Measurements from ENCODE around the gene CLTB.

The CLTB gene

GRCh38 chr5:176391999-176392398 lies 24.3 kb downstream of the CLTB start:
- H3K4me1 Mint-ChIP-seq: peaks cover 19% of the 10 kb centered on the region
- H3K27me3 Mint-ChIP-seq: no peaks in the 10 kb centered on the region
- H3K36me3 Mint-ChIP-seq (ENCODE audit: insufficient read depth): peaks cover 27% of the 10 kb centered on the region
- no peak for ATAC-seq (replicated peaks; ENCODE audit: extremely low read depth, poor library complexity, severe bottlenecking)
- no peak for DNase-seq (ENCODE audit: low spot score in 2 of 2)
- H3K9me3 Mint-ChIP-seq: no peaks in the 10 kb centered on the region
- H3K4me3 Mint-ChIP-seq: no peak overlapping the region
- no peak overlapping the region for H3K27ac Mint-ChIP-seq (ENCODE audit: low read depth)

DNA sequence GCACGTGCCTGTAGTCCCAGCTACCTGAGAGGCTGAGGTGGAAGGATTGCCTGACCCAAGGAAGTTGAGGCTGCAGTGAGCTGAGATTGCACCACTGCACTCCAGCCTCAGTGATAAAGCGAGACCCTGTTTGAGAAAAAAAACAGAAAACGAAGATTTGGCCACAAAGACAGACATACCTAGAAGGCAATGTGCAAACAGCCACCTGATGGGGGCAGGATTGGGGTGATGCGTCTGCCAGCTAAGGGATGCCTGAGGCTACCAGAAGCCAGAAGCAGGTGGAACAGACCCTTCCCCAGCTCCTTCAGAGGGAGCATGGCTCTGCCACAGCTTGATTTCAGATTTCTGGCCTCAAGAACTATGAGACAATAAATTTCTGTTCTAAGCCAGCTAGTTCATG lies 24.9 kb downstream of the CLTB start:
- peaks cover 24% of the 10 kb centered on the region for H3K4me1 Mint-ChIP-seq
- ATAC-seq (replicated peaks; ENCODE audit: extremely low read depth, poor library complexity, severe bottlenecking) (no peak), DNase-seq (ENCODE audit: low spot score in 2 of 2) (no peak)
- H3K27ac Mint-ChIP-seq (ENCODE audit: low read depth): no peak overlapping the region
- peaks cover 29% of the 10 kb centered on the region for H3K36me3 Mint-ChIP-seq (ENCODE audit: insufficient read depth)
- no peaks in the 10 kb centered on the region for H3K9me3 Mint-ChIP-seq
- no peak overlapping the region for H3K4me3 Mint-ChIP-seq
- no peaks in the 10 kb centered on the region for H3K27me3 Mint-ChIP-seq

- peak; percentile 44 for ATAC-seq (replicated peaks; ENCODE audit: extremely low read depth, poor library complexity, severe bottlenecking)
- Mint-ChIP-seq H3K4me3 (peak overlapping the region; percentile 85), H3K36me3 (ENCODE audit: insufficient read depth) (peaks cover 29% of the 10 kb centered on the region)
Observed at GRCh38 chr5:176389135-176390123, 26.9 kb downstream of the CLTB start.

DNA sequence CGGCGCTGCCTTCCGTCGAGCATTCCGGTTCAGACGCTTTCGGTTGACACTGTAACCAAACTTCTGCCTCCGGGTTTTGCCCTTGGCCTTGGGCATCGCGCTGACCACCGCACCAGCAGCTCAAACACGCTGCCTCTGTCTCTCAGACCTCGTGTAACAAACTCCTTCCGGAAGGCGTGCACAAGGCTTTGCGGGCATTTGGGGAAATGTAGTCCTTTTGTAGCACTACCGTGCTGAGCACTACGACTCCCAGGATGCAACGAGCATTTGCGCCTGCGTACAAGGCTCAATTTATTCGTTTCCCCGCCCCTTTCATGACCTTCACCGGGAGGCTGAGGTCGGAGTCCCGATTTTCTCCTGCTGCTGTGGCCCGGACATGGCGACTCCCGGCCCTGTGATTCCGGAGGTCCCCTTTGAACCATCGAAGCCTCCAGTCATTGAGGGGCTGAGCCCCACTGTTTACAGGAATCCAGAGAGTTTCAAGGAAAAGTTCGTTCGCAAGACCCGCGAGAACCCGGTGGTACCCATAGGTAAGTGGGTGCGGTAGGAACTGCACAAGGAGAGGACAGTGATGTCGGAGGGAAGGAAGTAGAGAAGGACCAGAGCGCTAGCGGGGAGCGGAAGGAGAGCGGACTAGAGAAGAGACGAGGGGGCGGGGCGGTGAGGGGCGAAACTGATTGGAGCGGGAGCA lies 27.8 kb downstream of the CLTB start, which contains the start of the genes HIGD2A and NOP16:
Gene HIGD2A (plus strand): TSS at position 308 of the 691 bp plus-strand sequence. CDS start 69 bp downstream, at position 377.
Gene NOP16 (minus strand): TSS at position 155 of the 691 bp plus-strand sequence. CDS start 59 bp downstream, at position 96.
- Mint-ChIP-seq H3K4me3 (peak within 1 kb of the TSS; percentile 85), H3K27ac (ENCODE audit: low read depth) (peak within 1 kb of the TSS; percentile 95), H3K9me3 (no peaks in the 10 kb centered on the region), H3K27me3 (no peaks in the 10 kb centered on the region), H3K4me1 (peaks cover 39% of the 10 kb centered on the region), H3K36me3 (ENCODE audit: insufficient read depth) (peaks cover 31% of the 10 kb centered on the region)
- DNase-seq (ENCODE audit: low spot score in 2 of 2) (peak; percentile 94 to 98), ATAC-seq (replicated peaks; ENCODE audit: extremely low read depth, poor library complexity, severe bottlenecking) (peak; percentile 89)

More at GRCh38 chr5:176389135-176390123, 26.9 kb downstream of the CLTB start:
- no peak for DNase-seq (ENCODE audit: low spot score in 2 of 2)
- Mint-ChIP-seq H3K27ac (ENCODE audit: low read depth) (peak overlapping the region; percentile 95), H3K27me3 (no peaks in the 10 kb centered on the region), H3K9me3 (no peaks in the 10 kb centered on the region), H3K4me1 (peaks cover 39% of the 10 kb centered on the region)

DNA sequence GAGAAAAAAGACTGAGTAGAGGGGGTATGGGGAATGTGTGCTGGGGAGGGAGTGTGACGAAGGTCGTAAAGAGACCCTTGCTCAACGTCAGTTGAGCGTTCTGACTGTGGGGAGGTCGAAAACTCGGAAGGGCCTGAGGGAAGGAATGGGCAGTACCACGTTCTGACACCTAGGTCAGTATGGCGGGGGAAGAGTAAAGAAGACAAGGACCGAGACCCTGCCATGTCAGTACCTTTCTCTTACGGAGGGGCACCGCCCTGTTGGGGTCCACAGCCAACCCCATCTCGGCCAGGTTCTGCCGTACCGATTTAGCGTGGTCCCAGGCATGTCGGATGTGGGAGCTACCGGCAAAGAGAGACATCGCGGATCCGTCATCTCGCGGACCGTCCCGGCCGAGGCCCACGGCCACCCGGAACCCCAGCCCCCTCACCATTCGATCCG lies 28.3 kb downstream of the CLTB start:
- Mint-ChIP-seq H3K9me3 (no peaks in the 10 kb centered on the region), H3K4me1 (peaks cover 39% of the 10 kb centered on the region), H3K36me3 (ENCODE audit: insufficient read depth) (peaks cover 30% of the 10 kb centered on the region), H3K4me3 (peak overlapping the region; percentile 85), H3K27me3 (no peaks in the 10 kb centered on the region), H3K27ac (ENCODE audit: low read depth) (peak overlapping the region; percentile 95)
- DNase-seq (ENCODE audit: low spot score in 2 of 2) (no peak), ATAC-seq (replicated peaks; ENCODE audit: extremely low read depth, poor library complexity, severe bottlenecking) (no peak)

DNA sequence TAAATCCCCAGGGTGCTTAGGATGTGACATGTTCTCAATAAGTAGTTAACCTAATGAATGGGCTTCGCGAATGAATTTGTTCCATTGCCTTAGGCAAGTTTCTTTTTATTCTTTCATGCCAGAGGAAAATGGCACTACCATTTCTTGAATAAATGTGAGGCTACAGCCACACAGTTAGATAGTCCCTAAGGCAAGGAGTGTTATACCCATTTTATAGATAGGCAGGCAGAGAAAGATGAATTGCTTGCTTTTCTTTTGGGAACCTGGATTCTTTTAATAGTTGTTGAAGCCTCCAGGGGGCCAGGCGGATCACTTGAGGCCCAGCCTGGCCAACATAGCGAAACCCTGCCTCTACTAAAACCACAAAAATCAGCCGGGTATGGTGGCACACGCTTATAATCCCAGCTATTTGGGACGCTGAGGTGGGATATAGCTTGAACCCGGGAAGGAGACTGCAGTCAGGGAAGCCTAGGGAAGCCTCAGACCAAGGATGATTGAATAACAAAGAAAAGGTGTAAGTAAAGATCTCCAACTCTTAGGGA lies 28.9 kb downstream of the CLTB start:
- ATAC-seq (replicated peaks; ENCODE audit: extremely low read depth, poor library complexity, severe bottlenecking) (no peak), DNase-seq (ENCODE audit: low spot score in 2 of 2) (no peak)
- Mint-ChIP-seq H3K4me3 (peak overlapping the region; percentile 85), H3K4me1 (peaks cover 39% of the 10 kb centered on the region), H3K9me3 (no peaks in the 10 kb centered on the region), H3K36me3 (ENCODE audit: insufficient read depth) (peaks cover 31% of the 10 kb centered on the region), H3K27ac (ENCODE audit: low read depth) (peak overlapping the region; percentile 95), H3K27me3 (no peaks in the 10 kb centered on the region)

DNA sequence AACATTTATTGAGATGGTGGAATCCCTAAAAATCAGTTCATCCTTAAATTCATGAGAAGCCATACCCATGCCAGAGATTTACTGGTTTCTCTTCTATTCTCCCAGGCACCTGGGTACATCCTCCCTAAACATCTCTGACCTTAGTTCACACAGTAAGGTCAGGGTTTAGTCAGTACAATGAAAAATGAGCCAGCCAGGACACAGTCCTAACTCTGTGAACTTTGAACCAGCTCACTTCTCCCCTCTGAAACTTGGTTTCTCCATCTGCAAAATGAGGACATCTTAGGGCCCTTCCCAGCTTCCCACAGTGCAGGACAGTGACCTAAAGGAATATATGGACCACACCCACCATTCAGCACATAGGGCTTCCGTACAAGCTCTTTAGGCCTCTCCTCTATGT lies 29.8 kb downstream of the CLTB start:
- H3K9me3 Mint-ChIP-seq: no peaks in the 10 kb centered on the region
- H3K27ac Mint-ChIP-seq (ENCODE audit: low read depth): no peak overlapping the region
- peaks cover 28% of the 10 kb centered on the region for H3K36me3 Mint-ChIP-seq (ENCODE audit: insufficient read depth)
- no peaks in the 10 kb centered on the region for H3K27me3 Mint-ChIP-seq
- DNase-seq (ENCODE audit: low spot score in 2 of 2) (no peak), ATAC-seq (replicated peaks; ENCODE audit: extremely low read depth, poor library complexity, severe bottlenecking) (no peak)
- H3K4me3 Mint-ChIP-seq: no peak overlapping the region
- H3K4me1 Mint-ChIP-seq: peaks cover 39% of the 10 kb centered on the region

DNA sequence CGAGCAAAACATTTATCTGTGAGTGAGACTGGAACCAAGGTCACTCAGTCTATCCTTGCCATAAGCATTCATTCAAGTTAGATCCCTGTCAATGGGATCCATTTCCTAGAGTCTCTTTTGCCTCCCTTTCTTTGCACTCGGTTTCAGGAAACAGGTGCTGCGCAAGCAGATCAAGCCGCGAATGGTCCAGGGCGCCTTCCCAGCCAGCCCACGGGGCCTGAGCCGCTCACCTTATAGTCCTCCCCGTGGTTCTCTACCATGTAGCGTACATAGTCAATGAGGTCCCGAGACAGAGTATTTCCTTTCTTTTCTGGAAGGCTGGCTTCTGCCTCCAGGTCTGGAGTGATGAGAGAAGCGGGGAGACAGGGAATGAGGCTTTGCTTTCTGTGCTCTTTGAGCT lies 31.3 kb downstream of the CLTB start:
- no peak for ATAC-seq (replicated peaks; ENCODE audit: extremely low read depth, poor library complexity, severe bottlenecking)
- Mint-ChIP-seq H3K9me3 (no peaks in the 10 kb centered on the region), H3K4me1 (peaks cover 39% of the 10 kb centered on the region), H3K27ac (ENCODE audit: low read depth) (no peak overlapping the region), H3K27me3 (no peaks in the 10 kb centered on the region), H3K36me3 (ENCODE audit: insufficient read depth) (peaks cover 26% of the 10 kb centered on the region), H3K4me3 (no peak overlapping the region)
- DNase-seq (ENCODE audit: low spot score in 2 of 2): no peak

DNA sequence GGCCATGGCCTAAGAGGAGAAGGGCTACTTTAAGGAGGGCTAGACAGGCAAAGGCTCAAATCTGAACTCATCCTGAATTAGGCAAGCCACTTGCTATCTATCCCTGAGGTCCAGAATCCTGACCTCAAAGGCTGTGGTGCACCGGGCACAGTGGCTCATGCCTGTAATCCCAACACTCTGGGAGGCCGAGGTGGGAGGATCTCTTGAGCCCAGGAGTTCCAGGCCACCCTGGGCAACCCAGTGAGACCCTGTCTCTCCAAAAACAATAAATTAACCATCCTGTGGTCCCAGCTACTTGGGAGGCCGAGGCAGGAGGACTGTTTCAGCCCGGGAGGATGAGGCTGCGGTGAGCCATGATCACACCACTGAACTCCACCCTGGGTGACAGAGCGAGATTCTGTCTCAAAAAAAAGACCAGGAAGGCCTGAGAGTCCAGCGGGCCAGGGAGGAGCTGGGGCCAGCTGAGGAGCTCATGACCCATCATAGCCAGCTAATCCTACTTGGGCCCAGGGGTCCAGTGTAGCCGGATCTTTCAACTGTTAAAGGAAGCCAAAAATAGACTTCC lies 31.9 kb downstream of the CLTB start:
- Mint-ChIP-seq H3K4me1 (peaks cover 36% of the 10 kb centered on the region), H3K27ac (ENCODE audit: low read depth) (no peak overlapping the region), H3K9me3 (no peaks in the 10 kb centered on the region), H3K36me3 (ENCODE audit: insufficient read depth) (peaks cover 26% of the 10 kb centered on the region), H3K27me3 (no peaks in the 10 kb centered on the region), H3K4me3 (no peak overlapping the region)
- no peak for ATAC-seq (replicated peaks; ENCODE audit: extremely low read depth, poor library complexity, severe bottlenecking)
- no peak for DNase-seq (ENCODE audit: low spot score in 2 of 2)

DNA sequence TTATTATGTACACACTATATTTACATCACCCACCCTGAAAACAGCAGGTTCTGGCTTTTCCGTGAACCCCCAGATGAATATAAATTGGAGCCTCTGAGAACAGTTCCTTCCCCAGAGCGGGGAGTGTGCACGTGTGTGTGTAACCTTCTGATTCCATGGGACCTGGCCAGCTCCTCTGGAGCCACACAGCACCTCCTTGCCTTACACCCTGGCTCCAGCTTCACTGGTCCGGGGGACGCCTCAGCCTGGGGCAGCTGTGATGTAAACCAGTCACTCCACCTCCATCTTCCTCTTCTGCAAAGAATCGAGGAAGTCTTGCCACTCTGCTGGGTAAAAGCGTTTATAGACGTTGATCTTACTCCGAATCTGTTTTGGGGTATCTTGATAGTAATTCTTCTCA lies 32.4 kb downstream of the CLTB start:
- Mint-ChIP-seq H3K9me3 (no peaks in the 10 kb centered on the region), H3K4me3 (no peak overlapping the region), H3K27ac (ENCODE audit: low read depth) (no peak overlapping the region), H3K4me1 (peaks cover 34% of the 10 kb centered on the region), H3K27me3 (no peaks in the 10 kb centered on the region), H3K36me3 (ENCODE audit: insufficient read depth) (peaks cover 21% of the 10 kb centered on the region)
- DNase-seq (ENCODE audit: low spot score in 2 of 2) (no peak), ATAC-seq (replicated peaks; ENCODE audit: extremely low read depth, poor library complexity, severe bottlenecking) (no peak)

DNA sequence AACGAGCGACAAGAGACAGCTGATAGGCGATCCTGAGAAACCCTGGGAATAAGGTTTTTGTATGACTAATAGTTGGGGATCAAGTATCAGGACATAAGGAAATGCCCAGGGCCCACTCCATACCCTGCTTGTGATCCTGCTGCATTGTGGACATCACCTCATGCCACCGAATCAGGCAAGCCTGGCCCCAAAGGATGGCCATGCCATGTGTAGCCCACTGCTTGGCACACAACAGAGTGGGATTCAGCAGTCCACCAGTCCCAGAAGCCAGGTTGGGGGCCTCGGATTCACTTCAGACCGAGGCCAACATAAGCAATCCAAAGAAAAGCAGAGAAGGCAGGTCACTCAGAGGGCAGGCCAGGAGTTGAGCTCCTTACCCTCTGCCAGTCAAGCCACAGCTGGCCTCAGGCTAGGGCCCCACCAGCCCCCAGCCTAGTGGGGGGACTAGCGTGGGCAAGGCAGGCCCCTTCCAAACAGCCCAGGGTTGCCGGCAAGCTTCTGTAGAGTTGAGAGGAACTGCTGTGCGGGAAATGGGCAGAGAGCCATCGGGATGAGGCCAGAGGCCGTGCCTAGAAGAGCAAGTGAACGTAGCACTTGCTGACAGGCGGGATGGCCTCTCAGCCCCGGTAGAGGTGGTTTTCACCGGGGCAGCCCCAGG lies 33.0 kb downstream of the CLTB start:
- peaks cover 33% of the 10 kb centered on the region for H3K4me1 Mint-ChIP-seq
- H3K27me3 Mint-ChIP-seq: no peaks in the 10 kb centered on the region
- H3K27ac Mint-ChIP-seq (ENCODE audit: low read depth): no peak overlapping the region
- H3K9me3 Mint-ChIP-seq: no peaks in the 10 kb centered on the region
- ATAC-seq (replicated peaks; ENCODE audit: extremely low read depth, poor library complexity, severe bottlenecking): no peak
- peaks cover 16% of the 10 kb centered on the region for H3K36me3 Mint-ChIP-seq (ENCODE audit: insufficient read depth)
- no peak overlapping the region for H3K4me3 Mint-ChIP-seq
- no peak for DNase-seq (ENCODE audit: low spot score in 2 of 2)

DNA sequence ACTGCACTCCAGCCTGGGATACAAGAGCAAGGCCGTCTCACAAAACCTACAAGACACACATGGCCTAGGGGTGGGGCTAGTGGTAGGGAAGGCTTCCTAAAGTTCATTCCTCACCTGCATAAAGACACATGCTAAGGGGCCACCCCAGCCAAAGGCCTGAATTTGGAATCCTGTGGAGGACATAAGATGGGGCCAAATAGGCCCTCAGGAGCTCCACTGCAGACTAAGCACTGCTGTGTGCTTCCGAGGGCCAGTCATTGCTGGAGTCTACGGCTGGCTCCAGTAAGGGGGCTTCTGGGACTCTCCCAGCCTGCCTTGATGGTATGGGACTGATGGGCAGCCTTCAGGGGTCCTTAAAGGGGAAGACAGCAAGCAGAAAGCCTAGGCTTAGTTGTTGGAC lies 33.6 kb downstream of the CLTB start:
- DNase-seq (ENCODE audit: low spot score in 2 of 2) (no peak), ATAC-seq (replicated peaks; ENCODE audit: extremely low read depth, poor library complexity, severe bottlenecking) (no peak)
- H3K4me1 Mint-ChIP-seq: peaks cover 27% of the 10 kb centered on the region
- H3K36me3 Mint-ChIP-seq (ENCODE audit: insufficient read depth): peaks cover 13% of the 10 kb centered on the region
- H3K4me3 Mint-ChIP-seq: no peak overlapping the region
- no peak overlapping the region for H3K27ac Mint-ChIP-seq (ENCODE audit: low read depth)
- no peaks in the 10 kb centered on the region for H3K27me3 Mint-ChIP-seq
- H3K9me3 Mint-ChIP-seq: no peaks in the 10 kb centered on the region

Data from central memory CD8-positive, alpha-beta T cell (primary cell).